Chondrocyte (in vitro differentiated cells): ENCODE results near the gene KLF18. TPM values are rescaled to one million over a fixed set of nuclear protein-coding genes. Genes with fewer than 3 reads are reported as not detected.

Experiments used
- DNase-seq: peaks from one replicate; pipeline ENCODE4 v3.0.0; 2021; ENCODE audit warnings: mixed read lengths, low spot score
- H3K27ac Mint-ChIP-seq: one replicate; pipeline ENCODE4 v1.8.0; 2021; ENCODE audit warnings: mild to moderate bottlenecking, moderate library complexity, mixed read lengths; ENCODE audit not compliant: unreplicated experiment
- H3K27me3 Mint-ChIP-seq: 2 replicates; pipeline ENCODE4 v1.8.0; 2021; ENCODE audit warnings: low read depth, mixed read lengths
- H3K36me3 Mint-ChIP-seq: 2 replicates; pipeline ENCODE4 v1.8.0; 2021; ENCODE audit warnings: low read depth, mixed read lengths
- H3K4me1 Mint-ChIP-seq: 2 replicates; pipeline ENCODE4 v1.8.0; 2021; ENCODE audit warnings: low read depth, mild to moderate bottlenecking, mixed read lengths
- H3K4me3 Mint-ChIP-seq: one replicate; pipeline ENCODE4 v1.8.0; 2021; ENCODE audit warnings: mild to moderate bottlenecking, moderate library complexity, mixed read lengths; ENCODE audit not compliant: unreplicated experiment
- H3K9me3 Mint-ChIP-seq: 2 replicates; pipeline ENCODE4 v1.8.0; 2021; ENCODE audit warnings: low read depth, mixed read lengths
- total RNA-seq: library from RNA; stranded (reverse); gene quantifications from 3 replicates; pipeline ENCODE4 v1.2.1, GENCODE V29; 2021
- TF ChIP-seq, protein P1 (sequence below): fragments of 200-600 bp; sonication (generic); IDR thresholded peaks from 2 replicates; pipeline ENCODE4 v1.5.0; 2021; ENCODE audit warnings: antibody characterized with exemption, mild to moderate bottlenecking, moderate library complexity

Gene KLF18
- total RNA-seq, 1 donor from 2014 or later: not detected

DNA sequence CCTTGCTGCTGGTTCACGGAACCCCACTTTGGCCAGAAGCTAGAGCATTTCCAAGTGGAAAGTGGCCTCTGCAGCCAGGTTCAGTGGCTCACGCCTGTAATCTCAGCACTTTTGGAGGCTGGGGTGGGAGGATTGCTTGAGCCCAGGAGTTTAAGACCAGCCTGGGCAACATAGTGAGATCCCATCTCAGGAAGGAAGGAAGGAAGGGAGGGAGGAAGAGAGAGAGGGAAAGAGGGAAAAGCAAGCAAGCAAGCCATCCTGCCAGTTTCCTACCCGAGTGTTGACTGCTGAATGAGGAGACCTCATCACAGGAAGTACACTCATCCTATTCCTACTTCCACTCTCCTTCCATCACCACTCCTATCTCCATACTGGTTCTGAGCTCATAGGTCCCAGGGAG is 35.6 kb downstream of the KLF18 start:
- Mint-ChIP-seq H3K4me1 (no peaks in the 10 kb centered on the region), H3K4me3 (no peak overlapping the region), H3K27ac (no peak overlapping the region), H3K36me3 (no peaks in the 10 kb centered on the region), H3K9me3 (no peaks in the 10 kb centered on the region), H3K27me3 (peaks cover 20% of the 10 kb centered on the region)
- TF ChIP-seq, protein P1, sequence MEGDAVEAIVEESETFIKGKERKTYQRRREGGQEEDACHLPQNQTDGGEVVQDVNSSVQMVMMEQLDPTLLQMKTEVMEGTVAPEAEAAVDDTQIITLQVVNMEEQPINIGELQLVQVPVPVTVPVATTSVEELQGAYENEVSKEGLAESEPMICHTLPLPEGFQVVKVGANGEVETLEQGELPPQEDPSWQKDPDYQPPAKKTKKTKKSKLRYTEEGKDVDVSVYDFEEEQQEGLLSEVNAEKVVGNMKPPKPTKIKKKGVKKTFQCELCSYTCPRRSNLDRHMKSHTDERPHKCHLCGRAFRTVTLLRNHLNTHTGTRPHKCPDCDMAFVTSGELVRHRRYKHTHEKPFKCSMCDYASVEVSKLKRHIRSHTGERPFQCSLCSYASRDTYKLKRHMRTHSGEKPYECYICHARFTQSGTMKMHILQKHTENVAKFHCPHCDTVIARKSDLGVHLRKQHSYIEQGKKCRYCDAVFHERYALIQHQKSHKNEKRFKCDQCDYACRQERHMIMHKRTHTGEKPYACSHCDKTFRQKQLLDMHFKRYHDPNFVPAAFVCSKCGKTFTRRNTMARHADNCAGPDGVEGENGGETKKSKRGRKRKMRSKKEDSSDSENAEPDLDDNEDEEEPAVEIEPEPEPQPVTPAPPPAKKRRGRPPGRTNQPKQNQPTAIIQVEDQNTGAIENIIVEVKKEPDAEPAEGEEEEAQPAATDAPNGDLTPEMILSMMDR: no peak
- DNase-seq: no peak

DNA sequence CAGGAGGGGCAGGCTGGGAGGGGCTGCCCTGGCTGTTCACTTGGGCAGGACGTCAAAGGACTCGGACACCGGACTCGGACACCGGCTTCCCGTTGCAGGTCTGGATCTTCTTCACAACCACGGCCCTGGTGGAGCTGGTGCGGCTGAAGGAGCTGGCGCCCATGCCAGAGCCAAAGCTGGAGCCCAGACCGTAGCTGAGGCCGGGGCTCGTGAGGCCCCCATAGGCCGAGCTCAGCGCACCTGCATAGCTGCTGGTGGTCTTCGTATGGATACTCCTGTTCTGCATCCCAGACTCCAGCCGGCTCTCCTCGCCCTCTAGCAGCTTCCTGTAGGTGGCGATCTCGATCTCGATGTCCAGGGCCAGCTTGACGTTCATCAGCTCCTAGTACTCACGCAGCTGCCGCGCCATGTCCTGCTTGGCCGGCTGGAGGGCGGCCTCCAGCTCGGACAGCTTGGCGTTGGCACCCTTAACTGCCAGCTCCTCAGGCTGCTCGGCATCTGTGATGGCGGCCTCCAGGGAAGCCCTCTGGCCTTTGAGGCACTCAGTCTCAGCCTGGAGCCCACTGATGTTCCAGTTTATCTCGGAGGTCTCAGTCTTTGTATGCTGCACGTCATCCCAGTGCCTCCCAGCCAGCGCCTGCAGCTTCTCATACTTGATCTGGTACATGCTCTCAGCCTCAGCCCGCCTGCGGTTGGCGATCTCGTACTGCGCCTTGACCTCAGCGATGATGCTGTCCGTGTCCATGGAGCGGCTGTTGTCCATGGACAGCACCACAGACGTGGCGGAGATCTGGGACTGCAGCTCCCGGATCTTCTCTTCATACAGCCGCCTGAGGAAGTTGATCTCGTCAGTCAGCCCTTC is 37.9 kb downstream of the KLF18 start:
- TF ChIP-seq, protein P1: peak; percentile 51
- Mint-ChIP-seq H3K27me3 (peaks cover 20% of the 10 kb centered on the region), H3K4me3 (no peak overlapping the region), H3K36me3 (no peaks in the 10 kb centered on the region), H3K27ac (no peak overlapping the region), H3K4me1 (no peaks in the 10 kb centered on the region), H3K9me3 (no peaks in the 10 kb centered on the region)
- DNase-seq: no peak

DNA sequence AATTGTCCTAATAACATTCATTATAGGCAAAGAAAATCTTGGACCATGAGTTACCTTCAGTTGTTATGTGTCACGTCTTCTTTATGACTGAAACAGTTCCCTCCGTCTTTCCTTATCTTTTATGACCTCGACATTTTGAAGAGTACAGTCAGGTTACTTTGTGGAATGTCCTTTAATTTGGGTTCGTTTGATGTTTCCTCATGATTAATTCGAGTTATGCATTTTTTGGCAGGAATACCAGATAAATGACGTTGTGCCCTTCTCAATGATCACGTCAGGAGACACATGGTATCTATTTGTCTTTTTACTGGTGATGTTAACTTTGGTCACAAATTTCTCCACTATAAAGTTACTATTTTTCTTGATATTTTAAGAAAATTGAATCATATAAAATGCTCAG is 40.1 kb downstream of the KLF18 start:
- Mint-ChIP-seq H3K27ac (no peak overlapping the region), H3K4me1 (no peaks in the 10 kb centered on the region), H3K27me3 (peaks cover 9% of the 10 kb centered on the region), H3K4me3 (no peak overlapping the region), H3K36me3 (peaks cover 5% of the 10 kb centered on the region), H3K9me3 (peaks cover 8% of the 10 kb centered on the region)
- DNase-seq: no peak
- TF ChIP-seq, protein P1: no peak

DNA sequence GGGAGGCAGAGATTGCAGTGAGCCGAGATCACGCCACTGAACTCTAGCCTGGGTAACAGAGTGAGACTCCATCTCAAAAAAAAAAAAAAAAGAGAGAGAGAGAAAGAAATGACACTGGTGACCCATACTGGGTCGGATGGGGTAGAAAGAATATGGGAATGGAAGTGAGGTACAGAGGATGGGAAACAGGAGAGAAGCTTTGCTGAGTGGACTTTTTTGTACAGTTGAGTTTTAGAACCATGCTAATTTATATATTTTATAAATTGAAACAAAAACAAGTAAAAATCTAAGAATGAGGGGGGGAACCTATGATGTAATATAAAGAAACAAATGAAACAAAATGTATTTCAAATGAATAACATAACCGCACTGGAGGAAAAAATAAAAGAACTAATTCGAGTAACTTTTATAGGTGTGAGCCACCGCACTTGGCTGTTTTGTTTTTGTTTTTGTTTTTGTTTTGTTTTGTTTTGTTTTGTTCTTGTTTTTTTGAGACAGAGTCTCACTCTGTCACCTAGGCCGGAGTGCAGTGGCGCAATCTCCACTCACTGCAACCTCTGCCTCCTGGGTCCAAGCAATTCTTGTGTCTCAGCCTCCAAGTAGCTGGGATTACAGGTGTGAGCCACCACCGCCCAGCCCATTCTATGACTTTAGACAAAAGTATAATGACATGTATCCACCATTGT is 41.1 kb downstream of the KLF18 start:
- Mint-ChIP-seq H3K4me1 (no peaks in the 10 kb centered on the region), H3K9me3 (peaks cover 11% of the 10 kb centered on the region), H3K27ac (no peak overlapping the region), H3K27me3 (peaks cover 5% of the 10 kb centered on the region), H3K4me3 (no peak overlapping the region), H3K36me3 (peaks cover 5% of the 10 kb centered on the region)
- TF ChIP-seq, protein P1: no peak
- no peak for DNase-seq

DNA sequence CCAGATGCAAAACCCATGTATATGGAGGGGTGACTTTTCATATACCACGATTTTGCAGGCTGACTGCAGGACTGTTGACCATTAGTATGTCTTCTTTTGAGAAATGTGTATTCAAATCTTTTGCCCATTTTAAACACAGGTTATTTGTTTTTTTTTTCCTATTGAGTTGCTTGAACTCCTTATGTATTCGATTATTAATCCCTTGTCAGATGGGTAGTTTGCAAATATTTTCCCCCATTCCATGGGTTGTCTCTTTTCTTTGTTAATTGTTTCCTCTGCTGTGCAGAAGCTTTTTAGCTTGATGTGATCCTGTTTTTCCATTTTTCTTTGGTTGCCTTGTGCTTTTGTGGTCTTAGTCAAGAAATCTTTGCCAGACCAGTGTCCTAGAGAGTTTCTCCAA is 47.4 kb downstream of the KLF18 start:
- peaks cover 5% of the 10 kb centered on the region for H3K36me3 Mint-ChIP-seq
- H3K9me3 Mint-ChIP-seq: peaks cover 18% of the 10 kb centered on the region
- TF ChIP-seq, protein P1: no peak
- no peak for DNase-seq
- no peak overlapping the region for H3K27ac Mint-ChIP-seq
- peaks cover 12% of the 10 kb centered on the region for H3K27me3 Mint-ChIP-seq
- H3K4me3 Mint-ChIP-seq: no peak overlapping the region
- H3K4me1 Mint-ChIP-seq: peaks cover 9% of the 10 kb centered on the region
